Mammary epithelial cell (primary cell): ENCODE data around the gene MAMDC4.
"Not testable (repeated sequence)": the region's sequence is repeated elsewhere in the genome, so short reads cannot be mapped to it uniquely, and the experiment has no call there.

Experiments used
- CTCF ChIP-seq, 2 donors: IDR thresholded peaks in 1 of 2; conservative IDR thresholded peaks in 1 of 2; 2 replicates each; pipeline ENCODE4 v1.5.1; 2011 to 2012; ENCODE audit warnings: inconsistent platforms in 2 of 2, low read length in 2 of 2, mild to moderate bottlenecking in 2 of 2, control low read depth in 1 of 2, low read depth in 1 of 2; ENCODE audit not compliant: insufficient read depth in 1 of 2; ENCODE audit errors: extremely low read depth in 1 of 2
- EZH2 ChIP-seq: IDR thresholded peaks from 2 replicates; pipeline ENCODE4 v1.6.1; 2012; ENCODE audit warnings: low read length, inconsistent platforms, borderline replicate concordance

GRCh38 chr9:136843159-136843800 lies 8.9 kb upstream of the MAMDC4 start:
- TF ChIP-seq CTCF (conservative IDR thresholded peaks at IDR 0.05 in 1 of 2, IDR thresholded peaks at IDR 0.05 in 1 of 2; ENCODE audit: extremely low read depth in 1 of 2, insufficient read depth in 1 of 2, low read depth in 1 of 2, low read length in 2 of 2); EZH2: not testable (repeated sequence)
